Epithelial cell of proximal tubule (primary cell): ENCODE measurements around the gene TNFRSF1A. TPM values are rescaled to one million over a fixed set of nuclear protein-coding genes. Genes with fewer than 3 reads are reported as not detected.

ENCODE experiments used
- DNase-seq: peaks from one replicate; pipeline ENCODE4 v3.0.0-alpha.2; 2011; ENCODE audit warnings: low read depth
- H3K4me3 ChIP-seq: 2 replicates; pipeline ENCODE4 v1.5.1; 2011; ENCODE audit warnings: low read depth, mild to moderate bottlenecking, low read length
- CTCF ChIP-seq: conservative IDR thresholded peaks from 2 replicates; pipeline ENCODE4 v1.5.1; 2012; ENCODE audit warnings: low read depth, mild to moderate bottlenecking, low read length
- total RNA-seq: library from RNA; depleted of rRNA; stranded (reverse); fragments of >200 nt; gene quantifications from 2 replicates; pipeline ENCODE4 v1.2.3, GENCODE V29; 2015

TNFRSF1A gene
- total RNA-seq, 1 donor from 2014 or later: 163 TPM

GRCh38 chr12:6303071-6303470 is 38.8 kb downstream of the TNFRSF1A start:
- no peak overlapping the region for H3K4me3 ChIP-seq
- no peak for TF ChIP-seq CTCF

DNA sequence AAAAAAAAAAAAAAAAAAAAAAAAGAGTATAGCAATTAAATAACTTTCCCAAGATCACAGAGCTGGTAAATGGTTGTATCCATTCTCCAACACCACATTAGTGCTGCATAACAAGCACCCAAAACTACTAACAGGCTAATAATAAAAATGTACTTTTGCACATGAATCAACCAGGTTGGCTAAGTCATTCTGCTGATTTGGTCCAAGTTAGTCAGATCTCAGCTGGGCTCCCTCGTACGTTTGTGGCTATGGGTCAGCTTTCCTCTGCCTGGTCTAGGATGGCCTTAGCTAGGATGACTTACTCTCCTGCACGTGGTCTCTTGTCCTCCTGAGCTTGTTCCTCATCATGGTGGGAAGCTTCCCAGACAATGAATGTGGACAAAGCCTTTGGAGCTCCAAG is 39.3 kb downstream of the TNFRSF1A start:
- TF ChIP-seq CTCF: no peak
- H3K4me3 ChIP-seq: no peak overlapping the region
- no peak for DNase-seq

More at GRCh38 chr12:6303071-6303470, 38.8 kb downstream of the TNFRSF1A start:
- DNase-seq: no peak

- no peak for DNase-seq
- H3K4me3 ChIP-seq: no peak overlapping the region
- TF ChIP-seq CTCF: no peak
Observed at GRCh38 chr12:6301721-6302120, 40.2 kb downstream of the TNFRSF1A start.

- no peak overlapping the region for H3K4me3 ChIP-seq
- DNase-seq: no peak
- no peak for TF ChIP-seq CTCF
Observed at GRCh38 chr12:6297170-6297569, 44.7 kb downstream of the TNFRSF1A start.

GRCh38 chr12:6295094-6295811 is 46.6 kb downstream of the TNFRSF1A start:
- no peak overlapping the region for H3K4me3 ChIP-seq
- peak; percentile 67 for DNase-seq
- no peak for TF ChIP-seq CTCF

- H3K4me3 ChIP-seq: no peak overlapping the region
- no peak for DNase-seq
- no peak for TF ChIP-seq CTCF
Observed at GRCh38 chr12:6294156-6295093, 47.5 kb downstream of the TNFRSF1A start.
